GM08714 (cell line): ENCODE data around the gene KANK4.

ENCODE experiments used
- H3K4me3 ChIP-seq: fragments of 200-500 bp; sonication (Bioruptor generic); 2 replicates; pipeline ENCODE4 v1.5.1; 2014; ENCODE audit warnings: mild to moderate bottlenecking, low read length, inconsistent platforms
- ZNF274 ChIP-seq: IDR thresholded peaks from 2 replicates; pipeline ENCODE4 v1.6.1; 2012; ENCODE audit warnings: mild to moderate bottlenecking, low read depth, low read length

KANK4 gene

GRCh38 chr1:62318756-62319544, at the start of gene KANK4:
Gene KANK4 (minus strand): TSS chr1:62319434. CDS start chr1:62281564, 37,870 bp downstream.
- no peak for TF ChIP-seq ZNF274
- H3K4me3 ChIP-seq: no peak within 1 kb of the TSS

DNA sequence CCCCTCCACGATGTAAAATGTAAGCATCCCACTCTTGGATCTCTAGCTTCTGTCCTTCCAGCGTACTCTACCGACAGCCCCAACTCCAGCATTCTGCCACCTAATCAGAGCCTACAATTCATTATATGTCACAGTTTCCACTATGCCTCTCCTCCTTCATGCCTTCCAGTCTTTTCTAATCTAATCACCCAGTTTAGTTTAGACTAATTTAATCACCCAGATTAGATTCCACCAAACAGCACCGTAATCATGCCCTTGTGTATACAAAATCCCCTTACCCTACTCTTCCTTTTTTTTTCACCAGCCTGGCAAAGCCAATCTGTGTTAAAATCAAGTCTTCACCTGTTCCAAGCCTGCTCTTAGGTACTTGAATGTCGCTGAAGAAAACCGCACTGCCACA, 49.8 kb upstream of the KANK4 start:
- H3K4me3 ChIP-seq: no peak overlapping the region
- TF ChIP-seq ZNF274: no peak

GRCh38 chr1:62367005-62367557, 47.8 kb upstream of the KANK4 start:
- H3K4me3 ChIP-seq: no peak overlapping the region
- TF ChIP-seq ZNF274: no peak

GRCh38 chr1:62364721-62365120, 45.5 kb upstream of the KANK4 start:
- TF ChIP-seq ZNF274: no peak
- no peak overlapping the region for H3K4me3 ChIP-seq

DNA sequence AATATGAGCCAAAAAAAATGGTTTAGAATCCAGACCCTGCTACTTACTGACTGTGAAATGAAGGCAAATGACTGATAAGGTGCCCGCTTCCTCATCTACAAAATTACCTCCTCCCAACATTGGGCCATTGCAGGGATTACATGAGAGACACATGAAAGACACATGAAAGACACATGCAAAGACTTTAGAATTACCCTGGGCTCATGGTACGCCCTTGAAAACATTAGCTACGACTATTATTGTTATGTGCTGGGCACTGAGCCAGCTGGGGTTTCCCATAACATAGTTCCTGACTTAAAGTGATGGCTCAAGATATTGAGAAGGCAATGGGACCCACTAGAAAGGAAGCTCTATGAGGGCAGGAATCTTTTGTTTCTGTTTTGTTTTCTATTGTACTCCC, 43.7 kb upstream of the KANK4 start:
- no peak for TF ChIP-seq ZNF274
- H3K4me3 ChIP-seq: no peak overlapping the region

- no peak for TF ChIP-seq ZNF274
- no peak overlapping the region for H3K4me3 ChIP-seq
Measured at GRCh38 chr1:62362061-62362917, 43.1 kb upstream of the KANK4 start.

- no peak for TF ChIP-seq ZNF274
- H3K4me3 ChIP-seq: no peak overlapping the region
Measured at GRCh38 chr1:62361431-62361830, 42.2 kb upstream of the KANK4 start.

DNA sequence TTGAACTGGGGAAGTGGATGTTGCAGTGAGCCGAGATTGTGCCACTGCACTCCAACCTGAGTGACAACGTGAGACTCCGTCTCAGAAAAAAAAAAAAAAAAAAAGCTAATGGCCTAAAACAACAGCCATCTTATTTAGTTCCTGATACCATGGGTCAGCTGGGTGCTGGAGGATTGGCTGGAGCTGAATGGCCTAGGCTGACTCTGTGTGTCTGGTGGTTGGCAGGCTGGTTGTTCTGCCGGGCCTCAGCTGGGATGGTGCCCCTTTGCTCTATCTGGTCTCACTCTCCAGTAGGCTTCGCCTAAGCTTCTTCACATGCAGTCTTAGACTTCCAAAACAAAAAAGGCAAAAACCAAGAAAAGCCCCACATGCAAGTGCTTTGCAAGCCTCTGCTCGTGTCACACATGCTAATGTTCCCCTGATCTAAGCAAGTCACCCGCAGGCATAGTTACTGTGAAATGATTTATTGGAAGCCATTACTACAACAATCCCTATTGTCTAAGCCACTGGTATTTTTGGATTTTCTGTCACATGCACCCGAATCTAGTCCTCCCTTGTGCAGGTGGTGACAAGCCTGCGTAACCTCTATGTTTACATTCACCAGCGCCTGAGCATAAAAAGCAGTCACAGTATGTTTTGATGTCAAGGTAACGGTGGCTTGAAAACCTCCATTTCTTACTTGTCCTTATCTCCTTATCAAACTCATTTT, 39.6 kb upstream of the KANK4 start:
- TF ChIP-seq ZNF274: no peak

DNA sequence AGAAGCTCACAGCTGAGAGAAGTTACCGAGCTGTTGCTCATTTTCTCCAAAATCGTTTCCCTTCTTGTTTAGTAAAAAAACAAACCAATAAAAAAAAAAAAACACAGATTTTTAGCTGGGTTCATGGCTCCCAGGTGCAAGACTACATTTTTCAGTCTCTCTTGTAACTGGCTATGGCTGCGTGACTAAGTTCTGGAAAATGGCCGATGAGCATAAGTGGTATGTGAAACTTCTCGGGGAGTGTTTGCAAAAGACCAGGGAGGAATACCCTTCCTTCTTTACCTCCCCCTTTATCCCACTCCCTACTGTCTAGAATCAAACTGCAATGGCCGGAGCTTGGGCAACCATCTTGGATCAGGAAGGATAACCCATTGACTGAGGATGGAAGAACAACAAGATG, 38.7 kb upstream of the KANK4 start:
- TF ChIP-seq ZNF274: no peak
- no peak overlapping the region for H3K4me3 ChIP-seq

More for the DNA sequence above, 39.6 kb upstream of the KANK4 start:
- H3K4me3 ChIP-seq: no peak overlapping the region

GRCh38 chr1:62356257-62356835, 37.1 kb upstream of the KANK4 start:
- no peak overlapping the region for H3K4me3 ChIP-seq
- no peak for TF ChIP-seq ZNF274

- H3K4me3 ChIP-seq: no peak overlapping the region
- no peak for TF ChIP-seq ZNF274
Measured at GRCh38 chr1:62355095-62355494, 35.9 kb upstream of the KANK4 start.

DNA sequence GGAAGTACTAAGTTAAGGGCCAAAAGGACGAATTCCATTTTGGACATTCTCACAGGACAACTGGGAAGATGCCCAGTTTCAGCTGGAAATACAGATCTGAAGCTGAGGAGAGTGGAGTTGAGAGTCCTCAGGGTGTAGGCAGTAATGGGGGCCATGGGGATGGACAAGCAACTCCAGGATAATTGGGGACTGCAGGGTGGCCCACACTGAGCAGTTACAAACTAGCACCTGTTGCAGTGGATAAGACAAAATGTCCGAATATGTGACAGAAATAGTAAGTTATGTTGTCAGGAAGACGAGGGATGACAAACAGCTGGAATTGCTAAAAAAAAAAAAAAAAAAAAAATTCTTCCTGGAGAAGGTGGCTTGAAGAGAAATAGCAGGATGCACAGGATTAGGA, 34.6 kb upstream of the KANK4 start:
- no peak overlapping the region for H3K4me3 ChIP-seq
- TF ChIP-seq ZNF274: no peak

DNA sequence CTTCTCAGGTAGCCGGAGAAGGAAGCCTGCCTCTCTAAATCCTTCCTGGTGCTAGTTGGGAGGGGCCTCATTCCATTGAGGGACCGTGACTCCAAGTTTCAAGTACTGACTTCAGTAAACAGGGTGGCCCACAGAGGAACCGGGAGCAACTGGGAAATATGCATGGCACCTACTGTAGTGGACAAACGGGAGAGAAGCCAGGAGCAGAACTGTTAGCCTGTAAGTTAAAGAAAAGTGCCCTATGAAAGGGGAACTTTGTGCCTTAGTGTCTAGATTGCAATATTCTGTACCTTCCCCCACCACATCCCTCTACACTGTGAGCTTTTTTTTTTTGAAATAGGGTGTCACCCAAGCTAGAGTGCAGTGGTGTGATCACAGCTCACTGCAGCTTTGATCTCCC, 33.2 kb upstream of the KANK4 start:
- no peak overlapping the region for H3K4me3 ChIP-seq
- no peak for TF ChIP-seq ZNF274

DNA sequence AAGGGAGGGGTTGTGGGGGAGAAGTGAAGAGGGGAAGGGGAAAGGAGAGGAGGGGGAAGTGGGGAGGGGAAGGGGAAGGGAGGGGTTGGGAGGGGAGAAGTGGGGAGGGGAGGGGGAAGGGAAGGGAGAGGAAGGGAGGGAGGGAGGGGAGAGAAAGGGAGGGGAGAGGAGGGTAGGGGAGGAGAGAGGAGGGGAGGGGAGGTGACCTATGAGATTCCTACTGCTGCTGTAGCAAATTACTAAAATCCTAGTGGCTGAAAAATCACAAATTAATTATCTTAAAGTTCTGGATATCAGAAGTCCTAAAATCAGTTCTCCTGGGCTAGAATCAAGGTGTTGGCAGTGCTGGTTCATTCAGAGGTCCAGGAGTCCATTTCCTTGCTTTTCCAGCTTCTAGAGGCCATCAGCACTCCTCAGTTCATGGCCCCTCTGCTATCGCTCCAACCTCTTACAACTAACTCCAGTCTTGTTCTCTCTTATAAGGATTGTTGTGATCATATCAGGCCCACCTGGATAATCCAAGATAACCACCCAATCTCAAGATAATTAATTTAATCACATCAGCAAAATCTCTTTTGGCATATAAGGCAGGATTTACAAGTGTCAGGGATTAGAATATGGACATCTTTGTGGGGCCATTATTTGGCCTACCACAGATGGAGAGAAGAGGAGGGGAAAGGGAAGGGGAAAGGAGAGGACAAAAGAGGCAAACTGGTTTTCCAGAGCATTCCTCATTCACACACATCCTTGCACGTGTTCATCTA, 30.4 kb upstream of the KANK4 start:
- no peak for TF ChIP-seq ZNF274

More for the DNA sequence above, 30.4 kb upstream of the KANK4 start:
- H3K4me3 ChIP-seq: no peak overlapping the region
